ENCODE data around the gene SDCCAG8.

GRCh38 chr1:243465081-243465480, 209.2 kb downstream of the SDCCAG8 start:
- TF ChIP-seq POLR2A (IDR thresholded peaks at IDR 0.05; ENCODE audit: control extremely low read depth in 1 of 2, low read depth in 2 of 2, low read length in 2 of 2) (no peak), SP2 (IDR thresholded peaks at IDR 0.05; ENCODE audit: low read length) (no peak), JUND (IDR thresholded peaks at IDR 0.05; ENCODE audit: low read length) (no peak), TAF1 (IDR thresholded peaks at IDR 0.05; ENCODE audit: low read depth, low read length) (no peak), RNF2 (IDR thresholded peaks at IDR 0.05; ENCODE audit: borderline replicate concordance, low read depth, low read length, missing control alignments, poor library complexity, severe bottlenecking) (no peak), SUZ12 (IDR thresholded peaks at IDR 0.05; ENCODE audit: low read length) (no peak), SIN3A (conservative IDR thresholded peaks at IDR 0.05 in 1 of 2, IDR thresholded peaks at IDR 0.05 in 1 of 2; ENCODE audit: low read depth in 1 of 2, low read length in 2 of 2) (no peak), CTCF (IDR thresholded peaks at IDR 0.05; ENCODE audit: control extremely low read depth in 1 of 3, insufficient read depth in 1 of 3, low read depth in 1 of 3, low read length in 3 of 3) (no peak), EGR1 (IDR thresholded peaks at IDR 0.05; ENCODE audit: borderline replicate concordance, low read depth, low read length) (no peak), KDM1A (IDR thresholded peaks at IDR 0.05; ENCODE audit: borderline replicate concordance, low read length) (no peak), TEAD4 (IDR thresholded peaks at IDR 0.05; ENCODE audit: low read depth, low read length) (no peak)

Measured in H1 (cell line).